Prostate gland (tissue), 2 donors: ENCODE results near the gene SCYGR3.

ENCODE experiments used
- POLR2AphosphoS5 ChIP-seq: sonication (generic); formaldehyde crosslinking; IDR thresholded peaks from one replicate; pipeline ENCODE4 v1.6.1; 2017; ENCODE audit warnings: antibody characterized with exemption
- TF ChIP-seq, protein P1 (sequence below), 4 experiments: fragments of 200-600 bp in 2 of 4; fragments of 450-650 bp in 2 of 4; sonication (generic) in 2 of 4; IDR thresholded peaks; 1 replicate in 3 of 4; 2 replicates in 1 of 4; pipeline ENCODE4 v1.5.1; 2016 to 2019; ENCODE audit warnings: antibody characterized with exemption in 4 of 4, mild to moderate bottlenecking in 2 of 4, moderate library complexity in 2 of 4

DNA sequence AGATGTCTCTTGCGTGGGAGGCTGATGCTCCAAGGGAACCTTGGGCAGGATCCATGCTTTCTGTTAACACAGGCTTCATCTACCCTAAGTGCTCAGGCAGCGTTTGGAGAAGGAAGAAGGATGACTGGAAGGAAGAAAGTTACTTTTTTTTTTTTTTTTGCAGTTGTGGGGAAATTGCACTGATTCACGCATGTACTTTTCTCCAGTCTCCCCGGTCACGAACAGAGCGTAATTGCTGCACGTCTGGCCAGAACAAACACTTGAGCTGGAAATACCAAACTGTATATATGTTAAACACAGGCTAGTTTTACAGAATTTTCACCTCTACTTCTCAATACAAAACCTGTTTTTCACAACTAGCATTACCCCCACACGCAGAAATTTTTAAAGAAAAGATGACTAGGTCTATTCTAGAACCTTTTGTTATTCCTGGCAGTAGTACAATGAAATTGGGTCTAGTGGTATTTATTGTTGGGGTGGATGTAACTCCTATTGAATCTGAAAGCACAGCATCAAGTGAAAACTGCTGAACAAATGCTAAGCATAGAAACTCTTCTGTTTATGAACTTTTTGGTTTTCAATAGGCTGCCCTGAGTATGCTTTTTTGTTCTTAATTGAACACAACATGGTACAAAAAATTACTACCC lies 42.7 kb upstream of the SCYGR3 start:
- TF ChIP-seq POLR2AphosphoS5 = no peak
- TF ChIP-seq, protein P1, sequence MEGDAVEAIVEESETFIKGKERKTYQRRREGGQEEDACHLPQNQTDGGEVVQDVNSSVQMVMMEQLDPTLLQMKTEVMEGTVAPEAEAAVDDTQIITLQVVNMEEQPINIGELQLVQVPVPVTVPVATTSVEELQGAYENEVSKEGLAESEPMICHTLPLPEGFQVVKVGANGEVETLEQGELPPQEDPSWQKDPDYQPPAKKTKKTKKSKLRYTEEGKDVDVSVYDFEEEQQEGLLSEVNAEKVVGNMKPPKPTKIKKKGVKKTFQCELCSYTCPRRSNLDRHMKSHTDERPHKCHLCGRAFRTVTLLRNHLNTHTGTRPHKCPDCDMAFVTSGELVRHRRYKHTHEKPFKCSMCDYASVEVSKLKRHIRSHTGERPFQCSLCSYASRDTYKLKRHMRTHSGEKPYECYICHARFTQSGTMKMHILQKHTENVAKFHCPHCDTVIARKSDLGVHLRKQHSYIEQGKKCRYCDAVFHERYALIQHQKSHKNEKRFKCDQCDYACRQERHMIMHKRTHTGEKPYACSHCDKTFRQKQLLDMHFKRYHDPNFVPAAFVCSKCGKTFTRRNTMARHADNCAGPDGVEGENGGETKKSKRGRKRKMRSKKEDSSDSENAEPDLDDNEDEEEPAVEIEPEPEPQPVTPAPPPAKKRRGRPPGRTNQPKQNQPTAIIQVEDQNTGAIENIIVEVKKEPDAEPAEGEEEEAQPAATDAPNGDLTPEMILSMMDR (IDR thresholded peaks at IDR 0.05) = no peak
